Body of pancreas (tissue), 4 donors: ENCODE measurements around the gene ERC1. TPM values are rescaled to one million over a fixed set of nuclear protein-coding genes. Genes with fewer than 3 reads are reported as not detected.

Experiments used
- ATAC-seq: fragments of 150-250 bp; one replicate; pipeline ENCODE4 v1.9.1; 2016
- DNase-seq, 4 donors: peaks; one replicate each; pipeline ENCODE4 v3.0.0-alpha.2; 2019
- H3K27ac ChIP-seq, 4 donors: fragments of 200-600 bp; sonication (generic); 1 replicate in 3 of 4; 2 replicates in 1 of 4; pipeline versions ENCODE4 v1.5.1 to v1.6.1; 2016 to 2019; ENCODE audit warnings: mild to moderate bottlenecking in 1 of 4, mixed read lengths in 1 of 4, moderate library complexity in 1 of 4
- H3K27me3 ChIP-seq, 2 donors: fragments of 200-600 bp; sonication (generic); one replicate each; pipeline ENCODE4 v1.6.0; 2016; ENCODE audit warnings: mild to moderate bottlenecking in 1 of 2
- H3K36me3 ChIP-seq, 2 donors: fragments of 200-600 bp; sonication (generic); replicated peaks in 1 of 2; 2 replicates each; pipeline ENCODE4 v1.5.1; 2016; ENCODE audit warnings: low read depth in 2 of 2; ENCODE audit not compliant: insufficient read depth in 1 of 2
- H3K4me1 ChIP-seq: fragments of 200-600 bp; sonication (generic); one replicate; pipeline ENCODE4 v1.6.0; 2016
- H3K4me3 ChIP-seq, 2 donors: fragments of 200-600 bp; sonication (generic); 1 replicate in 1 of 2; 2 replicates in 1 of 2; pipeline ENCODE4 v1.5.1; 2016 to 2019
- H3K9me3 ChIP-seq, 3 donors: fragments of 200-600 bp; sonication (generic); 1 replicate in 2 of 3; 2 replicates in 1 of 3; pipeline ENCODE4 v1.5.1; 2016
- CTCF ChIP-seq, 7 experiments: fragments of 450-650 bp in 4 of 7; fragments of 200-600 bp in 3 of 7; sonication (generic) in 3 of 7; IDR thresholded peaks; one replicate each; pipeline ENCODE4 v1.5.1; 2016 to 2019; ENCODE audit warnings: antibody characterized with exemption in 7 of 7
- POLR2A ChIP-seq, 3 donors: fragments of 450-650 bp; IDR thresholded peaks; one replicate each; pipeline ENCODE4 v1.6.1; 2016; ENCODE audit warnings: antibody characterized with exemption in 3 of 3, mild to moderate bottlenecking in 2 of 3
- WGBS, 2 donors: methylation state at CpG; one replicate each; pipeline ENCODE4 v1.1.5; 2017; 5-methylcytosine and 5-hydroxymethylcytosine counted together
- intact Hi-C: fragments of 100-400 bp; cut with DNase I; formaldehyde crosslinking; loops from one replicate; pipeline ENCODE4 v1.15.1; 2023
- total RNA-seq, 2 donors: library from RNA; depleted of rRNA; stranded (reverse); fragments of >200 nt; gene quantifications; one replicate each; pipeline ENCODE4 v1.1.0, GENCODE V29; 2016

Gene ERC1
- total RNA-seq, 2 donors from 2014 or later: 20.8 to 29.0 TPM

- Histone ChIP-seq H3K27ac (no peak overlapping the region), H3K27me3 (no peaks in the 10 kb centered on the region), H3K36me3 (no peaks in the 10 kb centered on the region), H3K4me3 (no peak overlapping the region), H3K4me1 (no peaks in the 10 kb centered on the region), H3K9me3 (peaks cover 0 to 5% (median 0%) of the 10 kb centered on the region in 3 donors)
- intact Hi-C loops: no loop called here
- no peak for TF ChIP-seq POLR2A (IDR thresholded peaks at IDR 0.05)
- TF ChIP-seq CTCF (IDR thresholded peaks at IDR 0.05): no peak
- DNase-seq (no peak), ATAC-seq (no peak)
- WGBS, 2 donors: 88 to 94% methylated on average over 11 of the region's 11 CpGs
Observed at GRCh38 chr12:1421091-1421846, 430.2 kb downstream of the ERC1 start.

GRCh38 chr12:1422604-1423315 is 431.7 kb downstream of the ERC1 start:
- TF ChIP-seq POLR2A (IDR thresholded peaks at IDR 0.05) (no peak), CTCF (IDR thresholded peaks at IDR 0.05) (no peak)
- intact Hi-C loops: no loop called here
- DNase-seq (no peak), ATAC-seq (no peak)
- 88 to 95% methylated on average over 4 of the region's 4 CpGs for WGBS, 2 donors
- Histone ChIP-seq H3K27ac (no peak overlapping the region), H3K4me1 (no peaks in the 10 kb centered on the region), H3K36me3 (no peaks in the 10 kb centered on the region), H3K27me3 (no peaks in the 10 kb centered on the region), H3K9me3 (peaks cover 0 to 5% (median 0%) of the 10 kb centered on the region in 3 donors), H3K4me3 (no peak overlapping the region)

GRCh38 chr12:1424674-1425395 is 433.8 kb downstream of the ERC1 start:
- no peaks in the 10 kb centered on the region for H3K4me1 ChIP-seq
- DNase-seq (no peak), ATAC-seq (no peak)
- H3K27me3 ChIP-seq: no peaks in the 10 kb centered on the region
- WGBS, 2 donors: 72 to 75% methylated on average over 4 of the region's 4 CpGs
- no peak overlapping the region for H3K27ac ChIP-seq
- intact Hi-C loops: no loop called here
- H3K4me3 ChIP-seq: no peak overlapping the region
- H3K9me3 ChIP-seq: peaks cover 0 to 5% (median 0%) of the 10 kb centered on the region in 3 donors
- no peaks in the 10 kb centered on the region for H3K36me3 ChIP-seq
- TF ChIP-seq CTCF (IDR thresholded peaks at IDR 0.05) (no peak), POLR2A (IDR thresholded peaks at IDR 0.05) (no peak)

- intact Hi-C loops: no loop called here
- H3K36me3 ChIP-seq: no peaks in the 10 kb centered on the region
- no peaks in the 10 kb centered on the region for H3K4me1 ChIP-seq
- H3K9me3 ChIP-seq: peaks cover 0 to 5% (median 0%) of the 10 kb centered on the region in 3 donors
- no peak overlapping the region for H3K4me3 ChIP-seq
- 94 to 100% methylated on average over 3 of the region's 3 CpGs for WGBS, 2 donors
- no peak overlapping the region for H3K27ac ChIP-seq
- DNase-seq (no peak), ATAC-seq (no peak)
- TF ChIP-seq POLR2A (IDR thresholded peaks at IDR 0.05) (no peak), CTCF (IDR thresholded peaks at IDR 0.05) (no peak)
- H3K27me3 ChIP-seq: no peaks in the 10 kb centered on the region
Observed at GRCh38 chr12:1425396-1425729, 434.3 kb downstream of the ERC1 start.
